Liver (tissue), 9 donors: ENCODE data around the gene SLC17A7. TPM values are rescaled to one million over a fixed set of nuclear protein-coding genes. Genes with fewer than 3 reads are reported as not detected.

ENCODE experiments used
- DNase-seq: peaks from one replicate; pipeline ENCODE4 v3.0.0-alpha.2; 2017; ENCODE audit warnings: low spot score
- H3K27ac ChIP-seq, 2 donors: one replicate each; pipeline ENCODE4 v1.7.0; 2013; ENCODE audit warnings: inconsistent platforms in 2 of 2, low read length in 2 of 2, control low read depth in 1 of 2, low read depth in 1 of 2, mild to moderate bottlenecking in 1 of 2
- H3K27me3 ChIP-seq, 4 donors: one replicate each; pipeline versions ENCODE4 v1.6.1 to v1.7.0; 2013; ENCODE audit warnings: low read length in 3 of 4, inconsistent platforms in 1 of 4, mild to moderate bottlenecking in 1 of 4, moderate library complexity in 1 of 4; ENCODE audit not compliant: control insufficient read depth in 4 of 4, insufficient read depth in 4 of 4
- H3K36me3 ChIP-seq, 4 donors: one replicate each; pipeline versions ENCODE4 v1.6.1 to v1.7.0; 2013; ENCODE audit warnings: low read length in 3 of 4, mild to moderate bottlenecking in 3 of 4, low read depth in 1 of 4, moderate library complexity in 1 of 4; ENCODE audit not compliant: control insufficient read depth in 4 of 4, insufficient read depth in 3 of 4
- H3K4me1 ChIP-seq, 4 donors: one replicate each; pipeline versions ENCODE4 v1.6.1 to v1.7.0; 2013; ENCODE audit warnings: low read length in 3 of 4, mild to moderate bottlenecking in 3 of 4, moderate library complexity in 1 of 4; ENCODE audit not compliant: control insufficient read depth in 4 of 4, insufficient read depth in 4 of 4
- H3K4me3 ChIP-seq, 3 donors: one replicate each; pipeline versions ENCODE4 v1.6.1 to v1.7.0; 2013; ENCODE audit warnings: low read length in 3 of 3, control low read depth in 1 of 3, low read depth in 1 of 3, mild to moderate bottlenecking in 1 of 3
- H3K9ac ChIP-seq, 2 donors: one replicate each; pipeline ENCODE4 v1.7.0; 2013; ENCODE audit warnings: low read length in 2 of 2, mild to moderate bottlenecking in 2 of 2, moderate library complexity in 2 of 2, control low read depth in 1 of 2, low read depth in 1 of 2
- H3K9me3 ChIP-seq, 4 donors: one replicate each; pipeline versions ENCODE4 v1.6.1 to v1.7.0; 2013; ENCODE audit warnings: low read length in 3 of 4; ENCODE audit not compliant: control insufficient read depth in 4 of 4
- EGR1 ChIP-seq, 2 donors: IDR thresholded peaks; 2 replicates each; pipeline ENCODE4 v1.6.1; 2016 to 2018; ENCODE audit warnings: antibody characterized with exemption in 2 of 2, low read depth in 2 of 2
- FOXA1 ChIP-seq: IDR thresholded peaks from 2 replicates; pipeline ENCODE4 v1.6.1; 2016; ENCODE audit warnings: antibody characterized with exemption
- FOXA2 ChIP-seq: IDR thresholded peaks from 2 replicates; pipeline ENCODE4 v1.6.1; 2016; ENCODE audit warnings: antibody characterized with exemption
- GABPA ChIP-seq, 2 donors: IDR thresholded peaks in 1 of 2; conservative IDR thresholded peaks in 1 of 2; 2 replicates each; pipeline ENCODE4 v1.6.1; 2016; ENCODE audit warnings: antibody characterized with exemption in 2 of 2, mild to moderate bottlenecking in 1 of 2, moderate library complexity in 1 of 2
- HNF4A ChIP-seq, 2 donors: conservative IDR thresholded peaks; 2 replicates each; pipeline ENCODE4 v1.6.1; 2016; ENCODE audit warnings: antibody characterized with exemption in 2 of 2, mild to moderate bottlenecking in 2 of 2
- HNF4G ChIP-seq: IDR thresholded peaks from 2 replicates; pipeline ENCODE4 v1.6.1; 2016; ENCODE audit warnings: antibody characterized with exemption
- NR2F2 ChIP-seq: IDR thresholded peaks from 2 replicates; pipeline ENCODE4 v1.6.1; 2016; ENCODE audit warnings: antibody characterized with exemption
- RAD21 ChIP-seq, 2 donors: IDR thresholded peaks; 2 replicates each; pipeline ENCODE4 v1.6.1; 2016; ENCODE audit warnings: antibody characterized with exemption in 2 of 2, mild to moderate bottlenecking in 2 of 2
- RXRA ChIP-seq, 2 donors: IDR thresholded peaks; 2 replicates each; pipeline ENCODE4 v1.6.1; 2017 to 2018; ENCODE audit warnings: antibody characterized with exemption in 2 of 2, mild to moderate bottlenecking in 1 of 2
- SP1 ChIP-seq: IDR thresholded peaks from 2 replicates; pipeline ENCODE4 v1.6.1; 2018; ENCODE audit warnings: antibody characterized with exemption, mild to moderate bottlenecking
- TAF1 ChIP-seq: conservative IDR thresholded peaks from 2 replicates; pipeline ENCODE4 v1.6.1; 2016; ENCODE audit warnings: antibody characterized with exemption, mild to moderate bottlenecking
- YY1 ChIP-seq: IDR thresholded peaks from 2 replicates; pipeline ENCODE4 v1.6.1; 2016; ENCODE audit warnings: antibody characterized with exemption, mild to moderate bottlenecking
- WGBS: extraction: QIAGEN DNeasy Blood & Tissue Kit; methylation state at CpG from one replicate; pipeline ENCODE4 v1.1.7; 2013; 5-methylcytosine and 5-hydroxymethylcytosine counted together
- polyA plus RNA-seq, 2 donors: library from polyadenylated mRNA; stranded (reverse) in 1 of 2; unstranded in 1 of 2; fragments of 200-250 nt in 1 of 2; fragments of >200 nt in 1 of 2; fragmentation: Nextera tagmentation in 1 of 2; extraction: Ambion mirVana in 1 of 2; gene quantifications; one replicate each; pipeline versions ENCODE4 v1.2.1 to v1.2.3, GENCODE V29; 2013 to 2015
- total RNA-seq, 2 donors: library from RNA; depleted of rRNA; stranded (reverse); fragments of >200 nt; gene quantifications; one replicate each; pipeline ENCODE4 v1.2.3, GENCODE V29; 2014
- TF ChIP-seq, protein P1 (sequence below): IDR thresholded peaks from 2 replicates; pipeline ENCODE4 v1.6.1; 2016; ENCODE audit warnings: antibody characterized with exemption
- TF ChIP-seq, protein P2 (sequence below): IDR thresholded peaks from 2 replicates; pipeline ENCODE4 v1.6.1; 2016; ENCODE audit warnings: antibody characterized with exemption
- TF ChIP-seq, protein P3 (sequence below): fragments of 150-350 bp; IDR thresholded peaks from 2 replicates; pipeline ENCODE4 v1.5.1; 2017; ENCODE audit warnings: improper control_type of control experiment, low read depth, low read length; ENCODE audit not compliant: missing input control
- TF ChIP-seq, protein P4 (sequence below): IDR thresholded peaks from 2 replicates; pipeline ENCODE4 v1.6.1; 2016; ENCODE audit warnings: antibody characterized with exemption
- TF ChIP-seq, protein P5 (sequence below): IDR thresholded peaks from 2 replicates; pipeline ENCODE4 v1.6.1; 2016; ENCODE audit warnings: antibody characterized with exemption, mild to moderate bottlenecking
- donor health status: healthy.
- donor health status: healthy.
- donor health status: healthy.
- donor health status: healthy.
- donor health status: healthy.

SLC17A7 gene
- total and polyA plus RNA-seq, 4 donors: 0.06 to 0.08 TPM; not detected in 2

DNA sequence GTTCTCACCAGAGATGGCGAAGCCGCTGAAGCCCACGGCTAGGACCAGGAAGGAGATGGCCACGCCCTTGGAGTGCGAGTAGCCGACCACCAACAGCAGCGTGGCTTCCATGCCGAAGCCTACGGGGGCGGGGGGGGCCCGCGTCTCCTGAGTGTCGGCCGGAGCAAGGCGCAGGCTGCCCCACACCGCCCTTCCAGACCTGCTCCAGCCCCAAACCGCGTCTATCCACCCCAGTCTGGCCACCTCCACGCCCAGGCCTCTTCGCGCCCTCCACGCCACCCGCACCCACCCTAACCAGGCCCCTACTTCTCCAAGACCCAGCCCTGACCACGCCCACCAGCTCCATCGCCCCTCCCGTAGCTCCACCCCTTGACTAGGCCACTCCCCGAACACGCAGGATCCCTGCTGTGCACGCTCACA, 10.0 kb downstream of the SLC17A7 start:
- Histone ChIP-seq H3K9ac (no peak overlapping the region), H3K9me3 (peaks cover 0 to 2% (median 0%) of the 10 kb centered on the region in 4 donors), H3K27ac (no peak overlapping the region), H3K4me1 (peaks cover 0 to 2% (median 0%) of the 10 kb centered on the region in 4 donors), H3K4me3 (no peak overlapping the region), H3K27me3 (peaks cover 0 to 19% (median 16%) of the 10 kb centered on the region in 4 donors), H3K36me3 (no peaks in the 10 kb centered on the region)
- 41% methylated on average over 29 of the region's 29 CpGs for WGBS
- DNase-seq: no peak
- TF ChIP-seq, protein P1, sequence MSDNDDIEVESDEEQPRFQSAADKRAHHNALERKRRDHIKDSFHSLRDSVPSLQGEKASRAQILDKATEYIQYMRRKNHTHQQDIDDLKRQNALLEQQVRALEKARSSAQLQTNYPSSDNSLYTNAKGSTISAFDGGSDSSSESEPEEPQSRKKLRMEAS: no peak
- TF ChIP-seq NR2F2 (no peak), YY1 (no peak), EGR1 (IDR thresholded peaks at IDR 0.05; ENCODE audit: low read depth in 2 of 2) (no peak), FOXA2 (no peak), HNF4G (no peak), TAF1 (no peak), RAD21 (IDR thresholded peaks at IDR 0.05) (no peak)
- TF ChIP-seq, protein P2, sequence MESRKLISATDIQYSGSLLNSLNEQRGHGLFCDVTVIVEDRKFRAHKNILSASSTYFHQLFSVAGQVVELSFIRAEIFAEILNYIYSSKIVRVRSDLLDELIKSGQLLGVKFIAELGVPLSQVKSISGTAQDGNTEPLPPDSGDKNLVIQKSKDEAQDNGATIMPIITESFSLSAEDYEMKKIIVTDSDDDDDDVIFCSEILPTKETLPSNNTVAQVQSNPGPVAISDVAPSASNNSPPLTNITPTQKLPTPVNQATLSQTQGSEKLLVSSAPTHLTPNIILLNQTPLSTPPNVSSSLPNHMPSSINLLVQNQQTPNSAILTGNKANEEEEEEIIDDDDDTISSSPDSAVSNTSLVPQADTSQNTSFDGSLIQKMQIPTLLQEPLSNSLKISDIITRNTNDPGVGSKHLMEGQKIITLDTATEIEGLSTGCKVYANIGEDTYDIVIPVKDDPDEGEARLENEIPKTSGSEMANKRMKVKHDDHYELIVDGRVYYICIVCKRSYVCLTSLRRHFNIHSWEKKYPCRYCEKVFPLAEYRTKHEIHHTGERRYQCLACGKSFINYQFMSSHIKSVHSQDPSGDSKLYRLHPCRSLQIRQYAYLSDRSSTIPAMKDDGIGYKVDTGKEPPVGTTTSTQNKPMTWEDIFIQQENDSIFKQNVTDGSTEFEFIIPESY: no peak
- TF ChIP-seq, protein P3, sequence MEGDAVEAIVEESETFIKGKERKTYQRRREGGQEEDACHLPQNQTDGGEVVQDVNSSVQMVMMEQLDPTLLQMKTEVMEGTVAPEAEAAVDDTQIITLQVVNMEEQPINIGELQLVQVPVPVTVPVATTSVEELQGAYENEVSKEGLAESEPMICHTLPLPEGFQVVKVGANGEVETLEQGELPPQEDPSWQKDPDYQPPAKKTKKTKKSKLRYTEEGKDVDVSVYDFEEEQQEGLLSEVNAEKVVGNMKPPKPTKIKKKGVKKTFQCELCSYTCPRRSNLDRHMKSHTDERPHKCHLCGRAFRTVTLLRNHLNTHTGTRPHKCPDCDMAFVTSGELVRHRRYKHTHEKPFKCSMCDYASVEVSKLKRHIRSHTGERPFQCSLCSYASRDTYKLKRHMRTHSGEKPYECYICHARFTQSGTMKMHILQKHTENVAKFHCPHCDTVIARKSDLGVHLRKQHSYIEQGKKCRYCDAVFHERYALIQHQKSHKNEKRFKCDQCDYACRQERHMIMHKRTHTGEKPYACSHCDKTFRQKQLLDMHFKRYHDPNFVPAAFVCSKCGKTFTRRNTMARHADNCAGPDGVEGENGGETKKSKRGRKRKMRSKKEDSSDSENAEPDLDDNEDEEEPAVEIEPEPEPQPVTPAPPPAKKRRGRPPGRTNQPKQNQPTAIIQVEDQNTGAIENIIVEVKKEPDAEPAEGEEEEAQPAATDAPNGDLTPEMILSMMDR: no peak
- TF ChIP-seq, protein P4, sequence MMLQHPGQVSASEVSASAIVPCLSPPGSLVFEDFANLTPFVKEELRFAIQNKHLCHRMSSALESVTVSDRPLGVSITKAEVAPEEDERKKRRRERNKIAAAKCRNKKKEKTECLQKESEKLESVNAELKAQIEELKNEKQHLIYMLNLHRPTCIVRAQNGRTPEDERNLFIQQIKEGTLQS: no peak

DNA sequence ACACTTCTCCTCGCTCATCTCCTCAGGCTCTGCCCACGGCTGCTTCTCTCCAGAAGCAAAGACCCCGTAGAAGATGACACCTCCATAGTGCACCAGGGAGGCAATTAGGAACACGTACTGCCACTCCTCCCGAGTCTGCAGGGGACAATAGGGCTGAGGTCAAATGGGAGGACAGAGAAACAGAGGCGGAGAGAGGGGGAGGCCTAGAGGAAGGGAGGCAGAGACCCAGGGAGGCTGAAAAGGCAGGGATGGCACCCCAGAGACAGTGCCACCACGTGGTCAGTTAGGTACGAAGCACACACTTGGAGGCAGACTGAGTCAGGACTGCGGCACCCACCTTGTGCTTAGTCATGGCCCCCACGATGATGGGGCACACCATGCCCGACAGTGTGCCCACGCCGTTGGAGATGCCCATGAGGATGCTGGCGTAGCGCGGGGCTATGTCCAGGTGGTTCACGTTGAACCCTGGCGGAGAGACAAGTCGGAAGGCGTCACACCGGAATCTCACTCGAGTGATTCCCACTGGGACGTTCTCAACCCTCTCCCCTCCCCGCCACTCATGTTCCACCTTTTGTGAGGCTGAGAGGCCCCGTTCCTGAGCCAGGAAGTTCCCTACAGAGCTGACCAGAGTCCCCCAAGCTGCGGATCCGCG, 10.5 kb downstream of the SLC17A7 start:
- no peak overlapping the region for H3K9ac ChIP-seq
- peaks cover 0 to 2% (median 0%) of the 10 kb centered on the region in 4 donors for H3K9me3 ChIP-seq
- H3K27ac ChIP-seq: no peak overlapping the region
- DNase-seq: no peak
- H3K27me3 ChIP-seq: peaks cover 0 to 19% (median 19%) of the 10 kb centered on the region in 4 donors
- peaks cover 0 to 2% (median 0%) of the 10 kb centered on the region in 4 donors for H3K4me1 ChIP-seq
- TF ChIP-seq, protein P2: no peak
- TF ChIP-seq FOXA2 (no peak), HNF4G (no peak), RXRA (IDR thresholded peaks at IDR 0.05) (no peak), SP1 (no peak), TAF1 (no peak), YY1 (no peak), GABPA (IDR thresholded peaks at IDR 0.05 in 1 of 2, conservative IDR thresholded peaks at IDR 0.05 in 1 of 2) (no peak), HNF4A (conservative IDR thresholded peaks at IDR 0.05) (no peak), EGR1 (IDR thresholded peaks at IDR 0.05; ENCODE audit: low read depth in 2 of 2) (no peak), FOXA1 (no peak), NR2F2 (no peak), RAD21 (IDR thresholded peaks at IDR 0.05) (no peak)
- TF ChIP-seq, protein P5, sequence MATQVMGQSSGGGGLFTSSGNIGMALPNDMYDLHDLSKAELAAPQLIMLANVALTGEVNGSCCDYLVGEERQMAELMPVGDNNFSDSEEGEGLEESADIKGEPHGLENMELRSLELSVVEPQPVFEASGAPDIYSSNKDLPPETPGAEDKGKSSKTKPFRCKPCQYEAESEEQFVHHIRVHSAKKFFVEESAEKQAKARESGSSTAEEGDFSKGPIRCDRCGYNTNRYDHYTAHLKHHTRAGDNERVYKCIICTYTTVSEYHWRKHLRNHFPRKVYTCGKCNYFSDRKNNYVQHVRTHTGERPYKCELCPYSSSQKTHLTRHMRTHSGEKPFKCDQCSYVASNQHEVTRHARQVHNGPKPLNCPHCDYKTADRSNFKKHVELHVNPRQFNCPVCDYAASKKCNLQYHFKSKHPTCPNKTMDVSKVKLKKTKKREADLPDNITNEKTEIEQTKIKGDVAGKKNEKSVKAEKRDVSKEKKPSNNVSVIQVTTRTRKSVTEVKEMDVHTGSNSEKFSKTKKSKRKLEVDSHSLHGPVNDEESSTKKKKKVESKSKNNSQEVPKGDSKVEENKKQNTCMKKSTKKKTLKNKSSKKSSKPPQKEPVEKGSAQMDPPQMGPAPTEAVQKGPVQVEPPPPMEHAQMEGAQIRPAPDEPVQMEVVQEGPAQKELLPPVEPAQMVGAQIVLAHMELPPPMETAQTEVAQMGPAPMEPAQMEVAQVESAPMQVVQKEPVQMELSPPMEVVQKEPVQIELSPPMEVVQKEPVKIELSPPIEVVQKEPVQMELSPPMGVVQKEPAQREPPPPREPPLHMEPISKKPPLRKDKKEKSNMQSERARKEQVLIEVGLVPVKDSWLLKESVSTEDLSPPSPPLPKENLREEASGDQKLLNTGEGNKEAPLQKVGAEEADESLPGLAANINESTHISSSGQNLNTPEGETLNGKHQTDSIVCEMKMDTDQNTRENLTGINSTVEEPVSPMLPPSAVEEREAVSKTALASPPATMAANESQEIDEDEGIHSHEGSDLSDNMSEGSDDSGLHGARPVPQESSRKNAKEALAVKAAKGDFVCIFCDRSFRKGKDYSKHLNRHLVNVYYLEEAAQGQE: no peak
- TF ChIP-seq, protein P1: no peak
- 53% methylated on average over 28 of the region's 28 CpGs for WGBS
- H3K4me3 ChIP-seq: no peak overlapping the region
- H3K36me3 ChIP-seq: no peaks in the 10 kb centered on the region
